Suprapubic skin (tissue), 4 donors: ENCODE results near the gene MLF2. TPM values are rescaled to one million over a fixed set of nuclear protein-coding genes. Genes with fewer than 3 reads are reported as not detected.

Experiments
- DNase-seq, 2 donors: peaks; one replicate each; pipeline ENCODE4 v3.0.0-alpha.2; 2019; ENCODE audit warnings: low spot score in 2 of 2
- H3K27ac ChIP-seq: fragments of 200-600 bp; sonication (generic); one replicate; pipeline ENCODE4 v1.5.1; 2019
- H3K27me3 ChIP-seq: fragments of 200-600 bp; sonication (generic); one replicate; pipeline ENCODE4 v1.5.1; 2019
- H3K36me3 ChIP-seq: fragments of 200-600 bp; sonication (generic); one replicate; pipeline ENCODE4 v1.5.1; 2019
- H3K4me1 ChIP-seq: fragments of 200-600 bp; sonication (generic); one replicate; pipeline ENCODE4 v1.5.1; 2019
- H3K4me3 ChIP-seq: fragments of 200-600 bp; sonication (generic); one replicate; pipeline ENCODE4 v1.5.1; 2019; ENCODE audit warnings: mild to moderate bottlenecking
- H3K9me3 ChIP-seq: fragments of 200-600 bp; sonication (generic); one replicate; pipeline ENCODE4 v1.5.1; 2019
- EP300 ChIP-seq: sonication (generic); formaldehyde crosslinking; IDR thresholded peaks from one replicate; pipeline ENCODE4 v1.6.1; 2017; ENCODE audit warnings: antibody characterized with exemption
- POLR2A ChIP-seq, 2 donors: fragments of 450-650 bp; IDR thresholded peaks; one replicate each; pipeline ENCODE4 v1.6.1; 2017; ENCODE audit warnings: antibody characterized with exemption in 2 of 2, mild to moderate bottlenecking in 2 of 2, moderate library complexity in 2 of 2
- POLR2AphosphoS5 ChIP-seq, 3 donors: sonication (generic); formaldehyde crosslinking; IDR thresholded peaks; one replicate each; pipeline ENCODE4 v1.6.1; 2017; ENCODE audit warnings: antibody characterized with exemption in 3 of 3
- WGBS: methylation state at CpG from one replicate; pipeline ENCODE4 v1.1.5; 2018; 5-methylcytosine and 5-hydroxymethylcytosine counted together
- total RNA-seq, 4 donors: library from RNA; depleted of rRNA; stranded (reverse); fragments of >200 nt; gene quantifications; one replicate each; pipeline ENCODE4 v1.1.0, GENCODE V29; 2016
- TF ChIP-seq, protein P1 (sequence below), 2 donors: fragments of 200-600 bp in 1 of 2; fragments of 450-650 bp in 1 of 2; sonication (generic) in 1 of 2; IDR thresholded peaks; one replicate each; pipeline ENCODE4 v1.5.1; 2016 to 2019; ENCODE audit warnings: antibody characterized with exemption in 2 of 2, mild to moderate bottlenecking in 1 of 2, moderate library complexity in 1 of 2

Gene MLF2
- total RNA-seq, 4 donors from 2014 or later: 147 to 195 (median 180) TPM

DNA sequence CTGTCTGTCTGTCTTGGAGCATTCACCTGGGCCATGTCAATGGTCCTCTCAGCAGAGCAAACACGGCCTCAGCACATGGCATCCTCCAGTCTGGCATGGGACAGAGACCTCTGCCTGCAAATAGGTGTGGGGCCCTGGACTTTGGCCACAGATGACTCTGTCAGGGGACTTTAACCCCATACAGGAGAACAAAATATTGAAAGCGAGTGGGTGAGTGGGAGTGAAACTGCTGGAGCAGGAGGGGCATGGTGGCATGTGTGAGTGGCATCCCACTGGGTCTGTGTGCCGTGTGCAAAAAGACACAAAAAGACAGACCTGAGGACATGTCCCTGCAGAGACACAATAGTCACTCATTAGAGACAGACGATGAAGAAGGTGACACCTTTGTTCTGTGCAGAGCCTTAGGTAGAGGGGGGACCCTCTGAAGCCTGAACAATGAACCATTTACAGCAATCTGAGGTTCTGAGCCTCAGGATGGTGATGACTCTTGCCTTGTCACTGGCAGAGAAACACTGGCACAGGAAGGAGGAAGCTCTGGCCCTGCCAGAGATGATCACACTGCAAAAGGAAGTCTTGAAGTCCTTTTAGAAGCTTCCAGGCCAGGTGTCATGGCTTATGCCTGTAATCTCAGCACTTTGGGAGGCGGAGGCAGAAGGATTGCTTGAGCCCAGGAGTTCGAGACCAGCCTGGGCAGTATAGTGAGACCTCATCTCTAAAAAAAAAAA, 26.9 kb upstream of the MLF2 start:
- Histone ChIP-seq H3K27ac (no peak overlapping the region), H3K36me3 (no peaks in the 10 kb centered on the region), H3K9me3 (no peaks in the 10 kb centered on the region), H3K4me1 (peaks cover 19% of the 10 kb centered on the region), H3K4me3 (no peak overlapping the region), H3K27me3 (no peaks in the 10 kb centered on the region)
- WGBS: 81% methylated on average over 6 of the region's 6 CpGs
- DNase-seq: no peak
- TF ChIP-seq POLR2A (IDR thresholded peaks at IDR 0.05) (no peak), EP300 (no peak), POLR2AphosphoS5 (IDR thresholded peaks at IDR 0.05) (no peak)
- TF ChIP-seq, protein P1, sequence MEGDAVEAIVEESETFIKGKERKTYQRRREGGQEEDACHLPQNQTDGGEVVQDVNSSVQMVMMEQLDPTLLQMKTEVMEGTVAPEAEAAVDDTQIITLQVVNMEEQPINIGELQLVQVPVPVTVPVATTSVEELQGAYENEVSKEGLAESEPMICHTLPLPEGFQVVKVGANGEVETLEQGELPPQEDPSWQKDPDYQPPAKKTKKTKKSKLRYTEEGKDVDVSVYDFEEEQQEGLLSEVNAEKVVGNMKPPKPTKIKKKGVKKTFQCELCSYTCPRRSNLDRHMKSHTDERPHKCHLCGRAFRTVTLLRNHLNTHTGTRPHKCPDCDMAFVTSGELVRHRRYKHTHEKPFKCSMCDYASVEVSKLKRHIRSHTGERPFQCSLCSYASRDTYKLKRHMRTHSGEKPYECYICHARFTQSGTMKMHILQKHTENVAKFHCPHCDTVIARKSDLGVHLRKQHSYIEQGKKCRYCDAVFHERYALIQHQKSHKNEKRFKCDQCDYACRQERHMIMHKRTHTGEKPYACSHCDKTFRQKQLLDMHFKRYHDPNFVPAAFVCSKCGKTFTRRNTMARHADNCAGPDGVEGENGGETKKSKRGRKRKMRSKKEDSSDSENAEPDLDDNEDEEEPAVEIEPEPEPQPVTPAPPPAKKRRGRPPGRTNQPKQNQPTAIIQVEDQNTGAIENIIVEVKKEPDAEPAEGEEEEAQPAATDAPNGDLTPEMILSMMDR (IDR thresholded peaks at IDR 0.05): no peak

DNA sequence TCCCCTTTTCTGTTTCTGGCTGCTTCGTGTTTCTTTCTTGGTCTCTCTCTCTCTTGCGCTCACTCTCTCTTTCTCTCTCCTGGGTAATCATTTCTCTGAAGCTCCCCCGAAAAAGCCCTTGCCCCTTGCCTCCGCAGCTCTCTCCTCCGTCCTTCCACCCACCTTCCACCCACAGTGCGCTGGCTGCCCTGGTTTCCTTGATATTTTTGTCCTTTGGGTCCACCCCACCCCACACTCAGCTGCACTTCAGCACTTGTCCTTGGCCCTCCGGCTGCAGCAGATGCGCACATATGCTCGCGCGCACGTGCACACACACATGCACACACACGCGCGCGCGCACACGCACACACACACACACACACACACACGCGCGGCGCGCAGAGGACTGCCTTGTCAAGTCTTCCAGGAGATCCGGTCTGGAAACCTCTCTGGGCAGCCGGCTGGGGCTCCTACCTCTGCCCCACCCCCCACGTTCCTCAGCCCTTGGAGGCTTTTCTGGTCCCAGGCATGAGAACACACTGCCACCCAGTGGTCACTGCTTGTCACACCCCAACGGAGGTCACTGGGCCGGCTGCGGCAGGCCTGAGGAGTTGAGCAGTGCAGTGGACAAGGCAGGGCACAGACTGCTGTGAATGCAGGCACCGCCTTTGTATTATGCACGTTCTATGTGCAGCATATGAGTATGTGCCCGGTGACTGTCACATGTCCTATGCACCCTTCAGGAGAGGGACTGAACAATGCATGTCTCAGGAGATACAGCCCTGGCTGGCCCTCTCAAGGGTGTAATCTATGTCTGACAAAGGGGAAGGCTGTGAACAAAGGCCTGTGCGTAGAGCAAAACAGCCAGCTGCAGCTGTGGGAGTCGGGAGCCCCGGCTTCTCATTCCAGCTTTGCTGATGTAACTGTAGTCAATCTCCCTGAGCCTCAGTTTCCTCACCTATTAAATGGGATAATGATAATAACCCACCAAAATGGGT, 25.9 kb upstream of the MLF2 start:
- Histone ChIP-seq H3K9me3 (no peaks in the 10 kb centered on the region), H3K4me1 (peaks cover 21% of the 10 kb centered on the region), H3K36me3 (no peaks in the 10 kb centered on the region), H3K4me3 (peak overlapping the region; percentile 47), H3K27ac (peak overlapping the region; percentile 78), H3K27me3 (no peaks in the 10 kb centered on the region)
- peak in 1 of 3 donors; percentile 19 for TF ChIP-seq POLR2AphosphoS5 (IDR thresholded peaks at IDR 0.05)
- TF ChIP-seq POLR2A (IDR thresholded peaks at IDR 0.05): no peak
- TF ChIP-seq, protein P1 (IDR thresholded peaks at IDR 0.05): peak; percentile 92 to 97
- TF ChIP-seq EP300: no peak
- 4% methylated on average over 35 of the region's 35 CpGs for WGBS
- DNase-seq: peak; percentile 97

DNA sequence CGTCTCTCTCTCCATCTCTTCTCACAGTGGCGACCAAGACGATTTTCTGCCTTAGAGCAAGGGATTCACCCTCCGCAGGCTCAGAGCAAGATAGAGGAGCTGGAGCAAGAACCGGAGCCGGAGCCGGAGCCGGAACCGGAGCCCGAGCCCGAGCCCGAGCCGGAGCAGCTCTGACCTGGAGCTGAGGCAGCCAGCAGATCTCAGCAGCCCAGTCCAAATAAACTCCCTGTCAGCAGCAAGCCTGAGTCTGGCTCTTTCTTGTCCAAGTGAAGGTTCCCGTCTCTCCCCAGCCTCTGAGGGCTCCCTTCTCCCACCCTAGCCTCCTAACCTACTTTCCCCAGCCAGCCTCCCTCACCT, 25.3 kb upstream of the MLF2 start:
- Histone ChIP-seq H3K27me3 (no peaks in the 10 kb centered on the region), H3K9me3 (no peaks in the 10 kb centered on the region), H3K27ac (peak overlapping the region; percentile 78), H3K36me3 (no peaks in the 10 kb centered on the region), H3K4me1 (peaks cover 28% of the 10 kb centered on the region), H3K4me3 (peak overlapping the region; percentile 47)
- DNase-seq: no peak
- TF ChIP-seq EP300 (no peak), POLR2AphosphoS5 (IDR thresholded peaks at IDR 0.05) (no peak), POLR2A (IDR thresholded peaks at IDR 0.05) (no peak)
- TF ChIP-seq, protein P1 (IDR thresholded peaks at IDR 0.05): no peak
- WGBS: 11% methylated on average over 14 of the region's 14 CpGs

DNA sequence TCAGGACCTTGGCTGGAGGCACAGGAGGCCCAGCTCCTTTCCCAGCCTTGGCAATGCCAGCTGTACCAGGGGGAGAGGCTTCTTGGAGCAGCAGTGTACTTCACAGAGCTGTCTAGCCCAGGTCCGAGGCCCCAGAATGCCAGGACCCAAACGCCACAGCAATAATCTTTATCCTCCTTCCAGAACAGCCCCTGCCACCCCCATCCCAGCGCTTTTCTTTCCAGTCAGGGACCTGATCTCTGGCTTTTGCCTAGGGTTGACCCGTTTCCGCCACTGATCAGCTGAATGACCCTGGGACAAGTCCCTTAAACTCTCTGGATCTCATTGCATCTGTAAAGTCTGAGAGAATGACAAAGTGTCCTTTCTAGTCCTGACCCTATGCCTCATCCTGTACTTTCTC, 24.4 kb upstream of the MLF2 start:
- DNase-seq: no peak
- Histone ChIP-seq H3K4me1 (peaks cover 29% of the 10 kb centered on the region), H3K4me3 (no peak overlapping the region), H3K27ac (no peak overlapping the region), H3K27me3 (no peaks in the 10 kb centered on the region), H3K36me3 (no peaks in the 10 kb centered on the region), H3K9me3 (no peaks in the 10 kb centered on the region)
- WGBS: 99% methylated on average over 5 of the region's 5 CpGs
- TF ChIP-seq EP300: no peak
- no peak for TF ChIP-seq POLR2A (IDR thresholded peaks at IDR 0.05)
- no peak for TF ChIP-seq POLR2AphosphoS5 (IDR thresholded peaks at IDR 0.05)
- TF ChIP-seq, protein P1 (IDR thresholded peaks at IDR 0.05): no peak
